Loucy (cell line): Measurements from ENCODE around the gene KSR1.

Source experiments
- H2AFZ ChIP-seq: fragments of 200-600 bp; sonication (generic); 2 replicates; pipeline ENCODE4 v1.6.0; 2016; ENCODE audit warnings: antibody characterized with exemption, mild to moderate bottlenecking, low read length, moderate library complexity
- H3F3A ChIP-seq: fragments of 200-600 bp; 2 replicates; pipeline ENCODE4 v1.6.0; 2016; ENCODE audit warnings: antibody characterized with exemption, low read depth, mild to moderate bottlenecking
- H3K27me3 ChIP-seq: fragments of 200-600 bp; sonication (generic); 2 replicates; pipeline ENCODE4 v1.6.1; 2014; ENCODE audit warnings: low read length, mild to moderate bottlenecking; ENCODE audit not compliant: insufficient read depth, poor library complexity, severe bottlenecking
- H3K36me3 ChIP-seq: fragments of 200-600 bp; sonication (generic); 2 replicates; pipeline ENCODE4 v1.6.1; 2016; ENCODE audit warnings: low read length; ENCODE audit not compliant: insufficient read depth
- H3K4me1 ChIP-seq: fragments of 200-600 bp; sonication (generic); 2 replicates; pipeline ENCODE4 v1.5.1; 2014; ENCODE audit warnings: low read length, mild to moderate bottlenecking; ENCODE audit not compliant: insufficient read depth, poor library complexity, severe bottlenecking
- H3K4me2 ChIP-seq: fragments of 200-600 bp; sonication (generic); 2 replicates; pipeline ENCODE4 v1.6.0; 2014; ENCODE audit warnings: antibody characterized with exemption, low read length, low read depth, mild to moderate bottlenecking; ENCODE audit not compliant: poor library complexity, severe bottlenecking
- H3K4me3 ChIP-seq: fragments of 200-600 bp; sonication (generic); 2 replicates; pipeline ENCODE4 v1.5.1; 2014; ENCODE audit warnings: low read length, mild to moderate bottlenecking, mixed read lengths; ENCODE audit not compliant: poor library complexity, severe bottlenecking
- H3K79me2 ChIP-seq: fragments of 200-600 bp; sonication (generic); 2 replicates; pipeline ENCODE4 v1.6.1; 2014; ENCODE audit warnings: low read length; ENCODE audit not compliant: insufficient read depth
- H3K9ac ChIP-seq: fragments of 200-600 bp; sonication (generic); 2 replicates; pipeline ENCODE4 v1.6.0; 2014; ENCODE audit warnings: mild to moderate bottlenecking, low read depth, low read length, moderate library complexity; ENCODE audit not compliant: poor library complexity, severe bottlenecking
- H3K9me2 ChIP-seq: fragments of 200-600 bp; sonication (generic); replicated peaks from 2 replicates; pipeline ENCODE4 v1.6.1; 2016; ENCODE audit warnings: low read depth, low read length, mixed read lengths
- H3K9me3 ChIP-seq: fragments of 200-600 bp; sonication (generic); 2 replicates; pipeline ENCODE4 v1.6.1; 2014; ENCODE audit warnings: mild to moderate bottlenecking, antibody characterized with exemption, low read length, low read depth; ENCODE audit not compliant: insufficient read depth
- H4K20me1 ChIP-seq: fragments of 200-600 bp; sonication (generic); 2 replicates; pipeline ENCODE4 v1.6.0; 2014; ENCODE audit warnings: antibody characterized with exemption, low read length, mild to moderate bottlenecking; ENCODE audit not compliant: insufficient read depth, poor library complexity, severe bottlenecking
- CTCF ChIP-seq: fragments of 200-600 bp; sonication (generic); conservative IDR thresholded peaks from 2 replicates; pipeline ENCODE4 v1.5.1; 2014; ENCODE audit warnings: mild to moderate bottlenecking, antibody characterized with exemption, low read length
- EZH2phosphoT487 ChIP-seq: fragments of 200-600 bp; IDR thresholded peaks from 2 replicates; pipeline ENCODE4 v1.6.1; 2018; ENCODE audit warnings: antibody characterized with exemption, mild to moderate bottlenecking, moderate library complexity, borderline replicate concordance

KSR1 gene

DNA sequence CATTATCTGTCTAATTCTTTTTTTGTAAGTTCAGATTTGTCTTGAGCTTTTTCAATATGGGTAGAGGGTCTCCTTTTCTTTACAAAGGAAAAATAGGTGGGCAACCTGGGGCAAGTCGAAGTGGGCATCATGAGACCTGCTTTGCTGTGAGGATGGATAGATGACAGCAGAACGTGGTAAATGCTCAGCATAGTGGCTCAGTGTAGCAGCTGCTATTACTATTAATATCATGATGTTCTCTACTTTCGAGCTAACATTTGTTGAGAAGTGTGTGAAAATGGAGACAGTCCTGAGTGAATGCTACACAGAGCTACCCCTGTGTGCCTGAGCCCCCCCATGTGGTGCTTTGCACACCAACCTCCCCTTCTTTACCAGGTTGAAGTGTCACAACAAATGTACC lies 135.7 kb downstream of the KSR1 start:
- Histone ChIP-seq H3K4me2 (no peak overlapping the region), H3K4me1 (no peaks in the 10 kb centered on the region), H3K4me3 (no peak overlapping the region), H4K20me1 (no peaks in the 10 kb centered on the region), H3K9me2 (no peaks in the 10 kb centered on the region), H3K27me3 (no peaks in the 10 kb centered on the region), H3K36me3 (peaks cover 12% of the 10 kb centered on the region; the same call in 1 of the 2 replicates), H3K79me2 (no peaks in the 10 kb centered on the region), H2AFZ (no peak overlapping the region), H3F3A (no peaks in the 10 kb centered on the region), H3K9me3 (no peaks in the 10 kb centered on the region), H3K9ac (no peak overlapping the region)
- TF ChIP-seq EZH2phosphoT487: no peak
- TF ChIP-seq CTCF: no peak

GRCh38 chr17:27593232-27593856 lies 137.1 kb downstream of the KSR1 start:
- Histone ChIP-seq H3K9me2 (no peaks in the 10 kb centered on the region), H3F3A (no peaks in the 10 kb centered on the region), H3K9ac (no peak overlapping the region), H2AFZ (no peak overlapping the region), H3K4me3 (no peak overlapping the region), H3K4me2 (no peak overlapping the region), H3K4me1 (no peaks in the 10 kb centered on the region), H3K27me3 (no peaks in the 10 kb centered on the region), H3K79me2 (no peaks in the 10 kb centered on the region), H3K36me3 (peaks cover 8% of the 10 kb centered on the region; the same call in 1 of the 2 replicates), H3K9me3 (no peaks in the 10 kb centered on the region), H4K20me1 (no peaks in the 10 kb centered on the region)
- TF ChIP-seq CTCF (no peak), EZH2phosphoT487 (no peak)

DNA sequence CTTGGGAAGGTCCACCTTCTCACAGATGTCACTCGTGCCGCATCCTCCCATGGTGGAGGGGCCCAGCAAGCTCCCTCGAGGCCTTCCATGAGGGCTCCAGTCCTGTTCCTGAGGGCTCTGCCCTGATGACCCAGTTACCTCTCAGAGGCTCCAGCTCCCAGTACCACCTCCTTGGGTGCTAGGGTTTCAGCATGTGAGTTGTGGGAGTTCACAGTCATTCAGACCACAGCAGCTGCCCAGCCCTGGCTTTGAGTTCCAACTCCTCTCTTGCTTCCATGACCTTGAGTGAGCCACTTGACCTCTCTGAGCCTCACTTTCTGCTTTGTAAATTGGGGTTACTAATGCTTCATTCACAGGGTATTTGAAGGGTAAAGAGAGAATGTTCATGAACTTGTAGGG lies 137.6 kb downstream of the KSR1 start:
- H3K79me2 ChIP-seq: no peaks in the 10 kb centered on the region
- no peak overlapping the region for H3K4me2 ChIP-seq
- H4K20me1 ChIP-seq: no peaks in the 10 kb centered on the region
- no peak overlapping the region for H3K4me3 ChIP-seq
- no peaks in the 10 kb centered on the region for H3K9me2 ChIP-seq
- H3F3A ChIP-seq: no peaks in the 10 kb centered on the region
- H2AFZ ChIP-seq: no peak overlapping the region
- TF ChIP-seq CTCF (no peak), EZH2phosphoT487 (no peak)
- H3K4me1 ChIP-seq: no peaks in the 10 kb centered on the region
- no peak overlapping the region for H3K9ac ChIP-seq
- no peaks in the 10 kb centered on the region for H3K27me3 ChIP-seq
- H3K36me3 ChIP-seq: peaks cover 8% of the 10 kb centered on the region; the same call in 1 of the 2 replicates
- no peaks in the 10 kb centered on the region for H3K9me3 ChIP-seq
